ENCODE data around the gene TRAF3IP3.
A peak's percentile ranks its signal among the peaks of the same experiment; 100 is the strongest.

TRAF3IP3 gene

DNA sequence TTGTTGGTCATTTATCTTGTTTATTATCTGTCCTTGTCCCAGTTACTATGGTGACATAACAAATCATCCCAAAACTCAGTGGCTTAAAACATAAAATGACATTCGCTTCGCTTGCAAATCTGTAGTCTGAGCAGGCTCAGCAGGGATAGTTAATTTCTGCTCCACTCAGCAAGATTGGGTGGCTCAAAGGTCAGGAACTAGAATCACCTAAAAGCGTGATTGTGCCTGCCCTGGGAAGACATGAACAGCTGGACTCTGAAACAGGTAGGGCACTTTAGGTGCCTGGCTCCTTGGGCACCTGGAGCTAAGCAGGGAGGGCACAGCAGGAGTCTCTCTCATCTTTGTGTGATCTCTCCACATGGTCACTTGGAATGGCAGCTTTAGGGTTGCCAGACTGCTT lies 14.7 kb upstream of the TRAF3IP3 start:
- no peak for FAIRE-seq

- no peak for FAIRE-seq
Measured at GRCh38 chr1:209741889-209742288, 14.0 kb upstream of the TRAF3IP3 start.

GRCh38 chr1:209742409-209743144 lies 13.3 kb upstream of the TRAF3IP3 start:
- no peak for FAIRE-seq

DNA sequence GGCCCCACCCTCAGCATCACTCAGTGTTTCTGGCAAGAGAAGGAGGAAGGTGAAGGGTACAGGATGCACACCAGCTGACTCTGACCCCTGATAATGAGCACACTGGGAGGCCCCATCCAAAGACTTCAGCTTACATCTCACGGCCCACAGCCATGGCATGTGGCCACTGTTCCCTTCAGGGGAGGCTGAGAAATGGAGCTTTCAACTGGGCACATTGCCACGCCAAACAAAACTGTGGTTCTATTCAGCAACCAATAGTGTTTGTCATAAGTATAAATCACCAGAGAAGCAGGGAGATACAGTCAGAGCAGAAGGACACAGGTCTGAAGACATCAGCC lies 12.7 kb upstream of the TRAF3IP3 start:
- no peak for FAIRE-seq

GRCh38 chr1:209746451-209747165 lies 9.2 kb upstream of the TRAF3IP3 start:
- no peak for FAIRE-seq

GRCh38 chr1:209747580-209748262 lies 8.1 kb upstream of the TRAF3IP3 start:
- no peak for FAIRE-seq

- FAIRE-seq: no peak
Measured at GRCh38 chr1:209748620-209749019, 7.2 kb upstream of the TRAF3IP3 start.

DNA sequence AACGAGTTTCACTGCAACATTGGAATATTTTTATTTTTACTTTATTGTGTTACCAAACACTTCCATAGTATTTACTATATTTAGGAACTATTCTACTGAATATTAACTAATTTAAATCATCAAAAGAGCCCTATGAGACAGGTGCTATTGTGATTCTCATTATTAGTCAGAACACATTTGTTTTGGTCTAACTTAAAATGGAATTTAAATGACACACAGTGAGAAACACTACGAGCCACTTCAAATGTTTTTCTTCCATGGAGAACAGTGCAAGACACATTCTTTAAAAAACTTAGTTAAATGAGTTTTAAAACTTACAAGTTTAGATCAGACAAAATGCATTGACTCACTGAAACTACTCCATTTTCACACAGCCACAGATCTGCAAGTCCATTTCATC lies 6.6 kb upstream of the TRAF3IP3 start:
- FAIRE-seq: no peak

- peak; percentile 90 for FAIRE-seq
Measured at GRCh38 chr1:209749670-209750323, 6.1 kb upstream of the TRAF3IP3 start.

- FAIRE-seq: no peak
Measured at GRCh38 chr1:209751627-209752231, 4.1 kb upstream of the TRAF3IP3 start.

GRCh38 chr1:209752890-209753289 lies 3.0 kb upstream of the TRAF3IP3 start:
- FAIRE-seq: no peak

DNA sequence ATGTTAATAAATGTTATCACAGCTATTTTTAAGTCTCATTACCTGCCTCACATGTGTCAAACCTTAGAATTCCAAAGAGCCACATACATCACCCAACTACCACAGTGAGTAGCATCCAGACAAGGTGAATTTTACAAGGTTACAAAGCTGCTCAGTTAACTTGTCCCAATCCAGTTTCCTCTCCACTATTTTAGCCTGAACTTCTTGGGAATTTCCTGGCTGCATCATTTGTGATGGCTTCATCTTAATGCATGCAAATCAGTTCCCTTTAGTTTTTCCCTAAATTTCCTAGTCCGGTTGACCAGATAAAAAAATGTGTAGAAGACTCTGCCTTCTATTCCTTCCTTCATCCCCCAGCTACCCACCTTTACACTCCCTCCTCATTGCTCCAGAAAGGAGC lies 597 bp upstream of the TRAF3IP3 start:
- FAIRE-seq: no peak

DNA sequence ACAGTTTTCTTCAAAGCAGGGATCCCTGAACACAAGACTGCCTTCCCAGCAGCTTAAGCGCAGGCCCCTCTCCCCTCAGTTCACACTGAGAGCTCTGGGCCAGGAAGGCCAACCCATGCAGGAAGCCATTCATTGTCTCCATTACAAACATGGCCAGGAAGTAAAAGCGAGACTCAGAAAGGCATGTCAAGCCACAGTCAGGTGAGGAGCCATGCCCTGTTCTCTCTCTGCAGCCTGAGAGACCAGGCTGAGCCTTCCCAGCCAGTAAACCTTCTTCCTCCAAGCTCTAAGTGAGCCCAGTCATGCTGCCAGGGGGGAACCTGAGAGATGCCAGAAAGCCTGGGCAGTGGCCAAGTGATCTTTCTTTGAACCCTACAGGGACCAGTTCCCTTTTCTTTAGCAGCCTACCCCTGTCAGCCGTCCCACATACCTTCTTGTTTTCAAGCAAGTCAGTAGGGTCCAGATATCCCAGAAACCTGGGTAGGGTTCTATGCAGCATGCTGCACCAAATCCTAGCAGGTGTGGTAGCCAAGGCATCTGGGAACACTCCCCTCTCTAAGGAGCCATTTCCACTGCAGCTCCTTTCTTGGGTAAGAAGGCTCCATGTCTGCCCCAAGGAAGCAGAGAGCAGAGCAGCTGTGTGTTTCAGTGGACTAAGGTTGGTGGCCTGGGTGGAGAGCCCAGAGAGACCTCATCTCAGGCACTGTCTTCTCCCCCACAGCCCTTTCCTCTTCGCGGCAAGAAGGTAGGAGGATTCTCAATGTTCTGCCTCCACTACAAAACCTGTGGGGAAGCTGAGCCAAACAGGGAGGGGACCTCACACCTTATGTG lies 977 bp downstream of the TRAF3IP3 start:
- FAIRE-seq: no peak

- FAIRE-seq: no peak
Measured at GRCh38 chr1:209758400-209758799, 2.5 kb downstream of the TRAF3IP3 start.

GRCh38 chr1:209759829-209760359 lies 4.0 kb downstream of the TRAF3IP3 start:
- FAIRE-seq: no peak

DNA sequence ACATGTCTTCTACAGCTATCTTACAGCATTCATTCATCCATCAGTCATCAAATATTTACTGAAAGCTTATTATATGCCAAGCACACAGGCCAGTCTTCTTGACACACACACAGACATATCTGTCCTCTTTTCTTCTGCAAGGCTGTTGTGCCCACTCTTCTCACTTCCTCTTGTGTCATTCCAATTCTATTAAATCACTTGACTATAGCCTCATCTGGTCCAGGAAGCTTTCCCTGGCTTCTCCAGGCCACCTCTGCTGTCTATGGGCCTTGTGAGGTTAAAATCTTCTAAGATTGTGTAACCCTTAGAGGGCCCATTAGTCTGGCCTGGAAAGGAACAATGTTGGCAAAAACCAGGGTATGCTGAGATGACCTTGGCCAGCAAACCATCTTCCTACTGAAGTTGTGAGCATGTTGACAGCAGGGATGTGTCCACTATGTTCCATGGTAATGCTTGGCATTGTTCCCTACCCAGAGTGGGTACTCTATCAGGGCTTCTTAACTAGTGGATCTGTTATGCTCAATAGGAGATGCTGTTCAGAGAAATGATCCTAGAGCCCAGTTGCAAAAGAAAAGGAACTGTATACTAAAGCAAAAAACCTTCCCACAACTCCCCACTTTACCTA lies 5.3 kb downstream of the TRAF3IP3 start:
- no peak for FAIRE-seq

DNA sequence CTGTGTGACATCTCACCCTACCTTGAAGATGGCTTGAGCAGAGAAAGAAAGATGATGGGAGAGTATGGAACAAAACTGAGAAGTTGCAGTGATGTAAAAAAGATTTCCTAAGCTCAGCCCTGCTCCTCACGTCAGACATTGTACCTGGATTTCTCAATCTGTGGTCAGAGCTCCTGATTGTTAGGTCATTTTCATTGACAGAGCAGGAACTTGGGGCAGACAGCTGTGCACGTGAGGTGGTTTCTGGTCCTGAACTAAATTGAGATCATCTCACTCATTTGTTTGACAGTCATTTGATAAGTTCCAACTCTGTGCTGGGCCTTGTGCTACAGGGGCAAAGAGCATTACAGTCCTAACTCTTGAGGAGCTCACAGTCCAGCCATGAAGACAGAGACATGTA lies 10.2 kb downstream of the TRAF3IP3 start:
- FAIRE-seq: no peak

DNA sequence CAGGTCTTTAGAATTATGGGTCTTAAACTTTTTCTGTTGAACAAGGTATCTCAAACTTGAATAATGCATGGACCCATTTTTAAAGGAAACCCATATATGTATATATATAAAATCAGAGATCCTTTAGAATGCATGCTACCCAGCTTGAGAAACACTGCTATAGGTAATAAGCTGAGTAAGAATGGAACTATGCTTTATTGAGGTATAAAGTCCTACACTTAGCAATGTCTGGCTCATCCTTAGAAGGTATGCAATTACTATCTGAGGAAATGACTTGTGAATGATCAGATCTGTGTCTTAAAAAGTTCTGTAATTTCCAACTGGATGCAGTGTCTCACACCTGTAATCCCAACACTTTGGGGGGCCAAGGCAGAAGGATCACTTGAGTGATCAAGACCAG lies 11.2 kb downstream of the TRAF3IP3 start:
- no peak for FAIRE-seq

DNA sequence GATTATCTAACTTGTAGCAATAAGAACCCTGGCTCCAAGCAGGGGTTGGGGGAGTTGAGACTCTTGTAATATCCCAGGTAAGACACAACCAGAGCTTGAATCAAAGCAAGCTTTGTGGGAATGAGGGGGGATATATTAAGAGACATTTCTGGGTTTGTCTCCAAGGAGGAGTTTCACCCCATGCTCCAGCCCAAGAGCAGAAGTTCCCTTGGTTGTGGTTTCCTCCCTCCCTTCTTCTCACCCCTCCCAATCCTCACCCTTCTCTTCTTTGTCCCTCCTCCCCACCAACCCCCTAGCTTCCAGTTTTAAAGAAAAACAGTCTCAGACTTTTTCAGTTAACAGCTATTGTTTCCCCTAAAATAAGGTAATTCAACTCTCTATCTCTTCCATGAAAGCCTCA lies 11.9 kb downstream of the TRAF3IP3 start:
- FAIRE-seq: no peak

DNA sequence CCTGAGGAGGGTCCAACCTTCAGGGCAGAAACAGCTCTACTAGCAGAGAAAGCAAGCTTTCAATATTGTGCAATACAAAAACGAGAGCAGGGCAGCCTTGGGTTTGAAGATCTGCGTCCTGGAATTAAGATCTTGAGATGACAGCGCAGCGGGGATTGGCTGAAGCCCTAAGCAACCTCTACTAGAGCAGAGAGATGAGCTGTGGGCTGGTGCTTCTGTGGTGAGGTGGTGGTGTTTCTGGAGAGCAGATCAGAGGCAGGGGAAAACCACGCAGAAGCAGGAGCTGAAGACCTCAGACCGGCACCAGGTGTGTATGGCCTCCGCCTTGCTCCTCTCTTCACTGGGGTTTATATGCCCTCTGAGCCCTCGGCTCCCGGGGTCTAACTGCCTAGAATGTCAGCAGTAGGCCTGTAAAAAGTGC lies 12.5 kb downstream of the TRAF3IP3 start:
- no peak for FAIRE-seq

GRCh38 chr1:209769171-209769904 lies 13.5 kb downstream of the TRAF3IP3 start:
- no peak for FAIRE-seq

Measured in TTC549 (cell line).